Karpas-422 (cell line): ENCODE measurements around the gene DGKK. TPM values are rescaled to one million over a fixed set of nuclear protein-coding genes. Genes with fewer than 3 reads are reported as not detected.

Experiments
- DNase-seq: peaks from one replicate; pipeline ENCODE4 v3.0.0-alpha.2; 2015
- H2AFZ ChIP-seq: fragments of 200-600 bp; sonication (generic); 2 replicates; pipeline ENCODE4 v1.6.1; 2014; ENCODE audit warnings: antibody characterized with exemption, low read length, mixed read lengths
- H3K27ac ChIP-seq: fragments of 200-600 bp; sonication (generic); 2 replicates; pipeline ENCODE4 v1.5.1; 2014; ENCODE audit warnings: mild to moderate bottlenecking, low read length, moderate library complexity
- H3K27me3 ChIP-seq: fragments of 200-600 bp; sonication (generic); 2 replicates; pipeline ENCODE4 v1.6.1; 2014; ENCODE audit warnings: low read length, mixed read lengths
- H3K36me3 ChIP-seq: fragments of 200-600 bp; sonication (generic); 2 replicates; pipeline ENCODE4 v1.6.1; 2014; ENCODE audit warnings: low read length, mixed read lengths; ENCODE audit not compliant: insufficient read depth
- H3K4me1 ChIP-seq: fragments of 200-600 bp; sonication (generic); 2 replicates; pipeline ENCODE4 v1.6.1; 2014; ENCODE audit warnings: mild to moderate bottlenecking, low read length, mixed read lengths
- H3K4me2 ChIP-seq: fragments of 200-600 bp; sonication (generic); 2 replicates; pipeline ENCODE4 v1.6.1; 2014; ENCODE audit warnings: low read length, low read depth, mild to moderate bottlenecking; ENCODE audit not compliant: poor library complexity, severe bottlenecking
- H3K4me3 ChIP-seq: fragments of 200-600 bp; sonication (generic); 2 replicates; pipeline ENCODE4 v1.5.1; 2014; ENCODE audit warnings: mild to moderate bottlenecking, antibody characterized with exemption, low read length, mixed read lengths
- H3K79me2 ChIP-seq: fragments of 200-600 bp; sonication (generic); 2 replicates; pipeline ENCODE4 v1.6.1; 2014; ENCODE audit warnings: mild to moderate bottlenecking, low read length, mixed read lengths
- H3K9ac ChIP-seq: fragments of 200-600 bp; sonication (generic); 2 replicates; pipeline ENCODE4 v1.6.0; 2014; ENCODE audit warnings: low read length
- H3K9me2 ChIP-seq: fragments of 200-600 bp; sonication (generic), shearing (Covaris generic); replicated peaks from 2 replicates; pipeline ENCODE4 v1.6.0; 2014; ENCODE audit warnings: mild to moderate bottlenecking, low read length, moderate library complexity; ENCODE audit not compliant: insufficient read depth
- H3K9me3 ChIP-seq: fragments of 300-700, 200-600 bp; sonication (generic); 2 replicates; pipeline ENCODE4 v1.6.1; 2014; ENCODE audit warnings: low read length, mixed read lengths
- H4K20me1 ChIP-seq: fragments of 200-600 bp; sonication (generic); 2 replicates; pipeline ENCODE4 v1.6.1; 2014; ENCODE audit warnings: mild to moderate bottlenecking, antibody characterized with exemption, low read length, low read depth; ENCODE audit not compliant: insufficient read depth
- total RNA-seq: library from RNA; depleted of rRNA; stranded (reverse); fragments of >200 nt; shearing (Covaris generic); gene quantifications from 2 replicates; pipeline ENCODE4 v1.2.3, GENCODE V29; 2014; ENCODE audit warnings: low replicate concordance

The DGKK gene
- total RNA-seq, 1 experiment from 2014 or later = not detected

- DNase-seq = no peak
- Histone ChIP-seq H3K9me3 (no peaks in the 10 kb centered on the region), H3K4me3 (no peak overlapping the region), H2AFZ (no peak overlapping the region), H3K79me2 (no peaks in the 10 kb centered on the region), H3K9me2 (no peaks in the 10 kb centered on the region), H3K9ac (no peak overlapping the region), H3K36me3 (no peaks in the 10 kb centered on the region), H3K27ac (no peak overlapping the region), H3K4me1 (no peaks in the 10 kb centered on the region), H3K27me3 (no peaks in the 10 kb centered on the region), H4K20me1 (no peaks in the 10 kb centered on the region), H3K4me2 (no peak overlapping the region)
These were observed 4.6 kb upstream of the DGKK start for GRCh38 chrX:50475208-50475607.

- no peaks in the 10 kb centered on the region for H3K4me1 ChIP-seq
- H2AFZ ChIP-seq = no peak overlapping the region
- H4K20me1 ChIP-seq = no peaks in the 10 kb centered on the region
- H3K27ac ChIP-seq = no peak overlapping the region
- H3K27me3 ChIP-seq = no peaks in the 10 kb centered on the region
- H3K36me3 ChIP-seq = no peaks in the 10 kb centered on the region
- no peak for DNase-seq
- no peaks in the 10 kb centered on the region for H3K79me2 ChIP-seq
- no peaks in the 10 kb centered on the region for H3K9me2 ChIP-seq
- H3K9me3 ChIP-seq = no peaks in the 10 kb centered on the region
- H3K4me2 ChIP-seq = no peak overlapping the region
- no peak overlapping the region for H3K4me3 ChIP-seq
- H3K9ac ChIP-seq = no peak overlapping the region
These were observed 765 bp upstream of the DGKK start for GRCh38 chrX:50471390-50471789.

GRCh38 chrX:50469206-50469605 is 1.4 kb downstream of the DGKK start:
- no peak overlapping the region for H3K4me2 ChIP-seq
- H3K4me3 ChIP-seq = no peak overlapping the region
- H3K27me3 ChIP-seq = no peaks in the 10 kb centered on the region
- no peak for DNase-seq
- H3K9ac ChIP-seq = no peak overlapping the region
- no peaks in the 10 kb centered on the region for H3K36me3 ChIP-seq
- no peak overlapping the region for H3K27ac ChIP-seq
- no peaks in the 10 kb centered on the region for H3K9me2 ChIP-seq
- no peaks in the 10 kb centered on the region for H4K20me1 ChIP-seq
- H3K4me1 ChIP-seq = no peaks in the 10 kb centered on the region
- H3K9me3 ChIP-seq = no peaks in the 10 kb centered on the region
- no peaks in the 10 kb centered on the region for H3K79me2 ChIP-seq
- H2AFZ ChIP-seq = no peak overlapping the region

- Histone ChIP-seq H3K9me2 (no peaks in the 10 kb centered on the region), H3K36me3 (no peaks in the 10 kb centered on the region), H3K9ac (no peak overlapping the region), H2AFZ (no peak overlapping the region), H4K20me1 (no peaks in the 10 kb centered on the region), H3K79me2 (no peaks in the 10 kb centered on the region), H3K9me3 (no peaks in the 10 kb centered on the region), H3K27me3 (no peaks in the 10 kb centered on the region), H3K4me2 (no peak overlapping the region), H3K27ac (no peak overlapping the region), H3K4me3 (no peak overlapping the region), H3K4me1 (no peaks in the 10 kb centered on the region)
- no peak for DNase-seq
These were observed 11.0 kb downstream of the DGKK start for GRCh38 chrX:50459615-50460014.

GRCh38 chrX:50458483-50458882 is 12.1 kb downstream of the DGKK start:
- H3K4me3 ChIP-seq = no peak overlapping the region
- no peaks in the 10 kb centered on the region for H3K36me3 ChIP-seq
- no peaks in the 10 kb centered on the region for H3K9me2 ChIP-seq
- no peak for DNase-seq
- H3K4me1 ChIP-seq = no peaks in the 10 kb centered on the region
- H3K4me2 ChIP-seq = no peak overlapping the region
- no peaks in the 10 kb centered on the region for H3K79me2 ChIP-seq
- no peak overlapping the region for H3K27ac ChIP-seq
- no peaks in the 10 kb centered on the region for H3K27me3 ChIP-seq
- H4K20me1 ChIP-seq = no peaks in the 10 kb centered on the region
- no peak overlapping the region for H3K9ac ChIP-seq
- no peak overlapping the region for H2AFZ ChIP-seq
- H3K9me3 ChIP-seq = no peaks in the 10 kb centered on the region

GRCh38 chrX:50456712-50457484 is 13.7 kb downstream of the DGKK start:
- Histone ChIP-seq H3K9me3 (no peaks in the 10 kb centered on the region), H3K36me3 (no peaks in the 10 kb centered on the region), H3K4me3 (no peak overlapping the region), H3K79me2 (no peaks in the 10 kb centered on the region), H4K20me1 (no peaks in the 10 kb centered on the region), H3K4me2 (no peak overlapping the region), H3K27me3 (no peaks in the 10 kb centered on the region), H3K9ac (no peak overlapping the region), H3K4me1 (no peaks in the 10 kb centered on the region), H2AFZ (no peak overlapping the region), H3K27ac (no peak overlapping the region), H3K9me2 (no peaks in the 10 kb centered on the region)
- peak; percentile 47 for DNase-seq

- Histone ChIP-seq H3K4me1 (no peaks in the 10 kb centered on the region), H3K79me2 (no peaks in the 10 kb centered on the region), H3K27ac (no peak overlapping the region), H3K9me3 (no peaks in the 10 kb centered on the region), H4K20me1 (no peaks in the 10 kb centered on the region), H3K4me3 (no peak overlapping the region), H3K4me2 (no peak overlapping the region), H3K9ac (no peak overlapping the region), H2AFZ (no peak overlapping the region), H3K36me3 (no peaks in the 10 kb centered on the region), H3K27me3 (no peaks in the 10 kb centered on the region), H3K9me2 (no peaks in the 10 kb centered on the region)
- DNase-seq = no peak
These were observed 17.8 kb downstream of the DGKK start for GRCh38 chrX:50452782-50453181.

GRCh38 chrX:50450324-50450723 is 20.3 kb downstream of the DGKK start:
- no peaks in the 10 kb centered on the region for H3K79me2 ChIP-seq
- H3K27me3 ChIP-seq = no peaks in the 10 kb centered on the region
- H4K20me1 ChIP-seq = no peaks in the 10 kb centered on the region
- H3K4me1 ChIP-seq = no peaks in the 10 kb centered on the region
- DNase-seq = no peak
- no peaks in the 10 kb centered on the region for H3K9me3 ChIP-seq
- H3K27ac ChIP-seq = no peak overlapping the region
- no peak overlapping the region for H3K4me2 ChIP-seq
- no peak overlapping the region for H3K9ac ChIP-seq
- no peak overlapping the region for H3K4me3 ChIP-seq
- no peak overlapping the region for H2AFZ ChIP-seq
- H3K36me3 ChIP-seq = no peaks in the 10 kb centered on the region
- H3K9me2 ChIP-seq = no peaks in the 10 kb centered on the region
